ENCODE measurements around the gene CGB8. TPM values are rescaled to one million over a fixed set of nuclear protein-coding genes. Genes with fewer than 3 reads are reported as not detected.

Gene CGB8
- total RNA-seq, 2 donors from 2014 or later, result not detected

DNA sequence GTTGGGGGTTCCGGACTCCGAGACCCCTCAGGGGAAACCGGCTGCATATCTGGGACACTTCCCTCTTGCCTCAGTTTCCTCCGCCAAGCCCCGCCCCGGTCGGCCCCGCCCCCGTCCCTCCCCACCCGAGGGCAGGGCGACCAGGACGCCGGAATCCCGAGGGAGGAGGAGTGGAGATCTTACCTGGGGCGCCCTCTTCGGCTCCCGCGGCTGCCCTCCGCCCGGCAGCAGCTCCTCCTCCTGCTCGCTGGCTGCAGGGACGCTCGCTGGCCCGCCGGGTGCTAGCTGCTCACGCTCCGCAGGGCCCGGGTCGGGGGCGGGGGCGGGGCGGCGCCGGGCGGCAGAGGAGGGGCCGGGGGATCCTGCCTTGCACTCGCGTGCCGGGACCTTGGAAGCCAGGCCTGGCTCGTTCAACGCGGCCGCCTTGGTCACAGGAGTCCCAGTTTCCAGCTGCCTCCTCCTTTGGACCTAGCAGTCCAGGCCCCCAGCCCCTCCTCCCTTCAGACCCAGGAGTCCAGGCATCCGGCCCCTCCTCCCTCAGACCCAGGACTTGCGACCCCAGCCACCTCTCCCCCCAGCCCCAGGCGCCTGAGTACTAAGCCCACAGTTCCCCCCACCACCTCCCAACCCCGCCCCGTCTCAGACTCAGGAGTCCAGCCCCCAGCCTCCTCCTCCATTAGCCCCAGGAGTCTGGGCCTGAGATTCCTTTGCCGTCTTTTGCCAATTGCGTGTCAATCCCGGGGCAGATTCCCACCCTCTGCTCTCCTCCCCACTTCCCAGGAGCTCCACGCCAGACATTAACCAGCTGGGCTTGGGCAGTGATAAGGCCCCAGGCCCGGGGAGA lies 16.1 kb upstream of the CGB8 start, which contains the start of gene NTF4:
NTF4 (minus strand) TSS at position 51 of the 844 bp plus-strand sequence. CDS start 2,821 bp downstream, outside the sequence.
- H3K36me3 ChIP-seq (ENCODE audit: control insufficient read depth, insufficient read depth, low read length), result no peaks in the 10 kb centered on the region
- Mint-ChIP-seq H3K9me3 (no peaks in the 10 kb centered on the region), H3K4me3 (peak within 1 kb of the TSS; percentile 49), H3K4me1 (peaks cover 4% of the 10 kb centered on the region), H3K27ac (peak within 1 kb of the TSS; percentile 2), H3K36me3 (ENCODE audit: low read depth) (no peaks in the 10 kb centered on the region), H3K27me3 (ENCODE audit: insufficient read depth) (peaks cover 82% of the 10 kb centered on the region)
- H3K9ac ChIP-seq (ENCODE audit: extremely low read depth, low read length, poor library complexity, severe bottlenecking), result no peak within 1 kb of the TSS
- WGBS, 2 experiments (ENCODE audit: insufficient coverage in 1 of 2, insufficient read length in 1 of 2), result 7 to 8% methylated on average over 11 to 53 of the region's 53 CpGs
- H3K27me3 ChIP-seq (ENCODE audit: control insufficient read depth, insufficient read depth, low read length, poor library complexity, severe bottlenecking), result peaks cover 36% of the 10 kb centered on the region
- H3K9me3 ChIP-seq (ENCODE audit: control insufficient read depth, low read length), result no peaks in the 10 kb centered on the region
- H3K4me1 ChIP-seq (ENCODE audit: control insufficient read depth, insufficient read depth, low read length), result no peaks in the 10 kb centered on the region
- DNase-seq, result peak; percentile 92
- TF ChIP-seq, protein P1, sequence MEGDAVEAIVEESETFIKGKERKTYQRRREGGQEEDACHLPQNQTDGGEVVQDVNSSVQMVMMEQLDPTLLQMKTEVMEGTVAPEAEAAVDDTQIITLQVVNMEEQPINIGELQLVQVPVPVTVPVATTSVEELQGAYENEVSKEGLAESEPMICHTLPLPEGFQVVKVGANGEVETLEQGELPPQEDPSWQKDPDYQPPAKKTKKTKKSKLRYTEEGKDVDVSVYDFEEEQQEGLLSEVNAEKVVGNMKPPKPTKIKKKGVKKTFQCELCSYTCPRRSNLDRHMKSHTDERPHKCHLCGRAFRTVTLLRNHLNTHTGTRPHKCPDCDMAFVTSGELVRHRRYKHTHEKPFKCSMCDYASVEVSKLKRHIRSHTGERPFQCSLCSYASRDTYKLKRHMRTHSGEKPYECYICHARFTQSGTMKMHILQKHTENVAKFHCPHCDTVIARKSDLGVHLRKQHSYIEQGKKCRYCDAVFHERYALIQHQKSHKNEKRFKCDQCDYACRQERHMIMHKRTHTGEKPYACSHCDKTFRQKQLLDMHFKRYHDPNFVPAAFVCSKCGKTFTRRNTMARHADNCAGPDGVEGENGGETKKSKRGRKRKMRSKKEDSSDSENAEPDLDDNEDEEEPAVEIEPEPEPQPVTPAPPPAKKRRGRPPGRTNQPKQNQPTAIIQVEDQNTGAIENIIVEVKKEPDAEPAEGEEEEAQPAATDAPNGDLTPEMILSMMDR (conservative IDR thresholded peaks at IDR 0.05), result peak; percentile 12
- no peak within 1 kb of the TSS for H3K27ac ChIP-seq (ENCODE audit: low read depth, low read length)
- H3K4me3 ChIP-seq (ENCODE audit: low read length), result peak within 1 kb of the TSS; percentile 71

DNA sequence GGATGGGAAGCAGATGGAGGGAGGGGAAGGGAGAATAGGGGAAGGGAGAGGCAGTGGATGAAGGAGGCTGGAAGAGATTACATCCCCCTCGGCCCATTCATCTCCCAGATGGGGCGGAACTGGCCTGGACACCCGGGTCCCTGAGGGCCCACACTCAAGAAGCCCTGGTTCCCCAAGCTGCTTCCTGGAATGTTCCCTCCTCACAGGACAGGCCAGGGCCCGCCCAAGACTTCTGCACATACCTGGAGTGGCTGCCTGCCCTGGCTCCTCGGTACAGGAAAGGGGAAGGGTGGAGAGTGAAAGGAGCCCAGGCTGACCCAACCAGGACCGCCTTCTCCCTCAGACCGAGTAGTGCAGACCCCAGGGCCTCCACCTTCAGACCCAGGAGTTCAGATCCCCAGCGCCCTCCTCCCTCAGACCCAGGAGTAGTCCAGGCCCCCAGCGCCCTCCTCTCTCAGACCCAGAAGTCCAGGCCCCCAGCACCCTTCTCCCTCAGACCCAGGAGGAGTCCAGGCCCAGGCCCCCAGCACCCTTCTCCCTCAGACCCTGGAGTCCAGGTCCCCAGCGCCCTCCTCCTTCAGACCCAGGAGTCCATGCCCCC lies 15.2 kb upstream of the CGB8 start:
- H3K27ac ChIP-seq (ENCODE audit: low read depth, low read length), result no peak overlapping the region
- H3K9ac ChIP-seq (ENCODE audit: extremely low read depth, low read length, poor library complexity, severe bottlenecking), result no peak overlapping the region
- peak; percentile 72 for DNase-seq

DNA sequence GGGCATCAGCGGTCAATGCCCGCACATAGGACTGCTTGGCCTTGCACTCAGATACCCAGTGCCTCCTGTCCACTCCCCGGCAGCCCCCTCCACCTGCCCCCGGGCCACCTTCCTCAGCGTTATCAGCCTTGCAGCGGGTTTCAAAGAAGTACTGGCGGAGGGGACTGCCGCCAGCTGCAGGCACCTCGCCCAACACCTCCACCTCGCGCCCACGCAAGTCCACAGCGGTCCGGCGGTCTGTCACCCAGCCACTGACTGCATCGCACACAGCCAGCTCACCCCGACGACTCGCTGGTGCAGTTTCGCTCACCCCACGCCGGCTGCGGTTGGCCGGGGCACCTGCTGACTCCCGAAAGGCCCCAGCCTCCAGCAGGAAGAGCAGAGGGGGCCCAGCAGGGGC lies 12.5 kb upstream of the CGB8 start:
- Mint-ChIP-seq H3K4me1 (peaks cover 10% of the 10 kb centered on the region), H3K4me3 (no peak overlapping the region), H3K9me3 (no peaks in the 10 kb centered on the region), H3K36me3 (ENCODE audit: low read depth) (no peaks in the 10 kb centered on the region), H3K27me3 (ENCODE audit: insufficient read depth) (peaks cover 81% of the 10 kb centered on the region), H3K27ac (no peak overlapping the region)
- Histone ChIP-seq H3K4me3 (ENCODE audit: low read length) (no peak overlapping the region), H3K9me3 (ENCODE audit: control insufficient read depth, low read length) (no peaks in the 10 kb centered on the region), H3K36me3 (ENCODE audit: control insufficient read depth, insufficient read depth, low read length) (no peaks in the 10 kb centered on the region), H3K27me3 (ENCODE audit: control insufficient read depth, insufficient read depth, low read length, poor library complexity, severe bottlenecking) (peaks cover 38% of the 10 kb centered on the region), H3K9ac (ENCODE audit: extremely low read depth, low read length, poor library complexity, severe bottlenecking) (no peak overlapping the region), H3K4me1 (ENCODE audit: control insufficient read depth, insufficient read depth, low read length) (no peaks in the 10 kb centered on the region), H3K27ac (ENCODE audit: low read depth, low read length) (no peak overlapping the region)
- TF ChIP-seq, protein P1 (conservative IDR thresholded peaks at IDR 0.05), result no peak
- WGBS, 2 experiments (ENCODE audit: insufficient coverage in 1 of 2, insufficient read length in 1 of 2), result 88 to 96% methylated on average over 7 to 25 of the region's 25 CpGs
- DNase-seq, result no peak

More for the DNA sequence above, 15.2 kb upstream of the CGB8 start:
- no peaks in the 10 kb centered on the region for H3K9me3 ChIP-seq (ENCODE audit: control insufficient read depth, low read length)
- H3K36me3 ChIP-seq (ENCODE audit: control insufficient read depth, insufficient read depth, low read length), result no peaks in the 10 kb centered on the region
- no peak overlapping the region for H3K27ac Mint-ChIP-seq
- peak overlapping the region; percentile 49 for H3K4me3 Mint-ChIP-seq
- peaks cover 81% of the 10 kb centered on the region for H3K27me3 Mint-ChIP-seq (ENCODE audit: insufficient read depth)
- no peaks in the 10 kb centered on the region for H3K4me1 ChIP-seq (ENCODE audit: control insufficient read depth, insufficient read depth, low read length)
- H3K27me3 ChIP-seq (ENCODE audit: control insufficient read depth, insufficient read depth, low read length, poor library complexity, severe bottlenecking), result peaks cover 34% of the 10 kb centered on the region
- H3K9me3 Mint-ChIP-seq, result no peaks in the 10 kb centered on the region
- peaks cover 4% of the 10 kb centered on the region for H3K4me1 Mint-ChIP-seq
- WGBS, 2 experiments (ENCODE audit: insufficient coverage in 1 of 2, insufficient read length in 1 of 2), result 79 to 84% methylated on average over 5 to 10 of the region's 10 CpGs
- TF ChIP-seq, protein P1 (conservative IDR thresholded peaks at IDR 0.05), result no peak
- H3K4me3 ChIP-seq (ENCODE audit: low read length), result peak overlapping the region; percentile 71
- no peaks in the 10 kb centered on the region for H3K36me3 Mint-ChIP-seq (ENCODE audit: low read depth)
